Ascending aorta (tissue), 2 donors: ENCODE results near the gene SELENOO. TPM values are rescaled to one million over a fixed set of nuclear protein-coding genes. Genes with fewer than 3 reads are reported as not detected.

ENCODE experiments used
- DNase-seq, 2 donors: peaks; one replicate each; pipeline ENCODE4 v3.0.0-alpha.2; 2019; ENCODE audit warnings: low spot score in 2 of 2
- H3K27ac ChIP-seq, 2 donors: fragments of 200-600 bp; sonication (generic); one replicate each; pipeline ENCODE4 v1.5.1; 2016 to 2017; ENCODE audit warnings: mild to moderate bottlenecking in 1 of 2
- H3K27me3 ChIP-seq: fragments of 200-600 bp; sonication (generic); one replicate; pipeline ENCODE4 v1.5.1; 2017
- H3K36me3 ChIP-seq, 2 donors: fragments of 200-600 bp; sonication (generic); one replicate each; pipeline ENCODE4 v1.5.1; 2016
- H3K4me1 ChIP-seq, 2 donors: fragments of 200-600 bp; sonication (generic); one replicate each; pipeline ENCODE4 v1.5.1; 2016 to 2017; ENCODE audit warnings: mild to moderate bottlenecking in 1 of 2
- H3K4me3 ChIP-seq, 2 donors: fragments of 200-600 bp; sonication (generic); one replicate each; pipeline ENCODE4 v1.5.1; 2016 to 2017; ENCODE audit warnings: mild to moderate bottlenecking in 1 of 2
- H3K9me3 ChIP-seq, 2 donors: fragments of 200-600 bp; sonication (generic); one replicate each; pipeline ENCODE4 v1.5.1; 2016
- CTCF ChIP-seq, 3 experiments: fragments of 200-600 bp in 2 of 3; fragments of 450-650 bp in 1 of 3; sonication (generic) in 2 of 3; IDR thresholded peaks; one replicate each; pipeline ENCODE4 v1.5.1; 2016 to 2019; ENCODE audit warnings: antibody characterized with exemption in 3 of 3, mild to moderate bottlenecking in 1 of 3, moderate library complexity in 1 of 3
- intact Hi-C: fragments of 100-400 bp; cut with DNase I; formaldehyde crosslinking; loops from one replicate; pipeline ENCODE4 v1.15.1; 2023
- total RNA-seq: library from RNA; depleted of rRNA; stranded (reverse); fragments of >200 nt; gene quantifications from one replicate; pipeline ENCODE4 v1.1.0, GENCODE V29; 2016

Gene SELENOO
- total RNA-seq, 1 donor from 2014 or later, result 41.7 TPM

- H3K27me3 ChIP-seq, result no peaks in the 10 kb centered on the region
- TF ChIP-seq CTCF (IDR thresholded peaks at IDR 0.05), result no peak
- no peaks in the 10 kb centered on the region for H3K4me1 ChIP-seq
- H3K27ac ChIP-seq, result no peak overlapping the region
- no peak for DNase-seq
- no peaks in the 10 kb centered on the region for H3K9me3 ChIP-seq
- intact Hi-C loops, result no loop called here
- peaks cover 89 to 92% of the 10 kb centered on the region in 2 donors for H3K36me3 ChIP-seq
- no peak overlapping the region for H3K4me3 ChIP-seq
These were observed 24.6 kb downstream of the SELENOO start for GRCh38 chr22:50225200-50225969.

GRCh38 chr22:50226063-50226874 is 25.5 kb downstream of the SELENOO start:
- H3K36me3 ChIP-seq, result peaks cover 80 to 83% of the 10 kb centered on the region in 2 donors
- H3K9me3 ChIP-seq, result no peaks in the 10 kb centered on the region
- no peak overlapping the region for H3K27ac ChIP-seq
- intact Hi-C loops, result no loop called here
- DNase-seq, result no peak
- H3K27me3 ChIP-seq, result no peaks in the 10 kb centered on the region
- no peaks in the 10 kb centered on the region for H3K4me1 ChIP-seq
- no peak for TF ChIP-seq CTCF (IDR thresholded peaks at IDR 0.05)
- H3K4me3 ChIP-seq, result no peak overlapping the region

GRCh38 chr22:50226875-50227165 is 26.0 kb downstream of the SELENOO start:
- Histone ChIP-seq H3K9me3 (no peaks in the 10 kb centered on the region), H3K4me1 (no peaks in the 10 kb centered on the region), H3K27ac (no peak overlapping the region), H3K4me3 (no peak overlapping the region), H3K36me3 (peaks cover 78% of the 10 kb centered on the region in 2 donors), H3K27me3 (no peaks in the 10 kb centered on the region)
- no peak for TF ChIP-seq CTCF (IDR thresholded peaks at IDR 0.05)
- no peak for DNase-seq
- intact Hi-C loops, result no loop called here

DNA sequence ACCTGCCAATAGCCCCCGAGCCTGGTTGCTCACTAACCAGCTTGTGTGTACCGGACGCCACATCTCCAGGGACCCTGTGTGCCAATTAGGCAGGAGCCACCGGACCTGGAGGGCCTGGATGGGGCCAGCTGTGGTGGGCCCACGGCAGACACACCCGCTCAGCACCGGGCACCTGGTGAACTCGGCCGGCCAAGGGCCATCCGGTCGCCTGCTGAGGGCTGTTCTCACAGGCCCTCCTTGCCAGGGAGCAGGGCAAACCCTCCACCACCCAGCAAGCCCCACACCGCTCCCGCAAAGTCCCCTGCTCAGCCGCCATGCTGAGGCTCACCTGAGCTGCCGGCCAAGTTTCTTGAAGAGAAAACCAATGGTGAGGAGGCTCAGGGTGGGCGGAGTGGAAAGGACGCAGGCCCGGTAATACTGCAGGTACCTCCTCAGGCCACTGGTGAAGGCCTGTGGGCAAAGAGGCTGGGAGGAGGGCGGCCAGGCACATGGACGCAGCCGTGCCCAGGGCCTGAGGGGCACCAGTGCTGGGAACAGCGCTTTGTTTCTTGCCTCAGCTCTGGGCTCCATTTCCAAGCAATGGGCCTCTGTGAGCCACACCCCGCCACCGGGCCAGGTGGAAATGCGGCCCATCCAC is 26.9 kb downstream of the SELENOO start:
- peaks cover 69 to 70% of the 10 kb centered on the region in 2 donors for H3K36me3 ChIP-seq
- H3K4me3 ChIP-seq, result no peak overlapping the region
- no peaks in the 10 kb centered on the region for H3K9me3 ChIP-seq
- H3K27me3 ChIP-seq, result no peaks in the 10 kb centered on the region
- no peaks in the 10 kb centered on the region for H3K4me1 ChIP-seq
- intact Hi-C loops, result no loop called here
- H3K27ac ChIP-seq, result no peak overlapping the region
- no peak for DNase-seq
- no peak for TF ChIP-seq CTCF (IDR thresholded peaks at IDR 0.05)

DNA sequence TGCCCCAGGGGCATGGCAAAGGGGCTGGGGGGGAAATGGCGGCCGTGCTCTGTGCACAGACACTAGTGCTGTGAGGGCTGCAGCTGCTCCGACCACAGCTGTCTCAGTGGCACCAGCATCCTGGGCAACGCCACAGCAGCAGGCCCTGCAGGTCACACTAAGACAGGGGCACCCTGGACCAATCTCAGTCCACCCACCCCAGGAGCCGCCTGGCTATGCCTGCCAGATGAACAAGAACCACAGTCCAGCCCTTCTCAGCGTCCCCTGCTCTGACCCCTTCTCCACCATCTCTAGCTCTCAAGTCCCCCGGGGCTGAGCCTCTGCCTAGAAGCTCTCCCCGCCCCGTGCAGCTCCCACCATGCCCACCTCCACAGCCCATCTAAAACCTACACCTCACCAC is 27.6 kb downstream of the SELENOO start:
- Histone ChIP-seq H3K27me3 (no peaks in the 10 kb centered on the region), H3K36me3 (peaks cover 64 to 69% of the 10 kb centered on the region in 2 donors), H3K4me1 (no peaks in the 10 kb centered on the region), H3K4me3 (no peak overlapping the region), H3K27ac (no peak overlapping the region), H3K9me3 (no peaks in the 10 kb centered on the region)
- no peak for DNase-seq
- TF ChIP-seq CTCF (IDR thresholded peaks at IDR 0.05), result no peak
- intact Hi-C loops, result no loop called here
